ENCODE data around the gene KLHL6. TPM values are rescaled to one million over a fixed set of nuclear protein-coding genes. Genes with fewer than 3 reads are reported as not detected.
A peak's percentile ranks its signal among the peaks of the same experiment; 100 is the strongest.

Gene KLHL6
- total and polyA plus RNA-seq, 2 of the 8 experiments (the other 6 are each of a cell fraction or from before 2014, with no cell fraction given) = 0.05 TPM; not detected in 1

GRCh38 chr3:183493296-183494045 is 62.0 kb downstream of the KLHL6 start:
- Histone ChIP-seq H2BK12ac (ENCODE audit: low read depth, low read length) (no peak overlapping the region), H3K23me2 (ENCODE audit: low read depth, low read length) (no peaks in the 10 kb centered on the region), H2BK5ac (ENCODE audit: low read depth, low read length) (no peak overlapping the region), H3K4ac (replicated peaks; ENCODE audit: insufficient read length, low read depth, low read length) (no peak overlapping the region), H3K4me1 (replicated peaks in 1 of 4; ENCODE audit: control insufficient read depth in 3 of 4, insufficient read depth in 4 of 4, low read length in 3 of 4) (peaks cover 0 to 4% (median 1%) of the 10 kb centered on the region in 4 experiments; a peak in 5 of 7 replicates), H3K79me2 (ENCODE audit: control insufficient read depth in 1 of 2, insufficient read depth in 2 of 2, low read length in 2 of 2) (no peaks in the 10 kb centered on the region), H3K9me3 (ENCODE audit: insufficient read depth in 2 of 2, low read depth in 1 of 2, low read length in 1 of 2) (no peaks in the 10 kb centered on the region), H2BK15ac (ENCODE audit: low read length) (0 out of 2 replicates have a peak overlapping the region, but pooled peaks have one; percentile 55), H2AFZ (ENCODE audit: low read length) (no peak overlapping the region), H4K8ac (ENCODE audit: extremely low read depth, insufficient read depth, low read length) (no peak overlapping the region), H3K36me3 (ENCODE audit: control insufficient read depth in 2 of 4, insufficient read depth in 4 of 4, low read length in 3 of 4) (no peaks in the 10 kb centered on the region), H4K20me1 (replicated peaks in 1 of 2; ENCODE audit: control insufficient read depth in 1 of 2, insufficient read depth in 2 of 2, low read length in 2 of 2) (no peaks in the 10 kb centered on the region), H3K27me3 (replicated peaks in 1 of 4; ENCODE audit: control insufficient read depth in 3 of 4, extremely low read depth in 1 of 4, insufficient read depth in 3 of 4, low read length in 3 of 4) (no peaks in the 10 kb centered on the region; a peak in 1 of 7 replicates), H2AK5ac (ENCODE audit: low read depth, low read length) (no peak overlapping the region), H3K23ac (ENCODE audit: insufficient read length) (no peak overlapping the region), H3K79me1 (ENCODE audit: low read depth, low read length) (no peaks in the 10 kb centered on the region), H3K56ac (replicated peaks; ENCODE audit: insufficient read length, low read depth, low read length) (no peak overlapping the region), H3K18ac (ENCODE audit: extremely low read depth, low read length) (no peak overlapping the region), H3K9ac (replicated peaks in 1 of 4; ENCODE audit: extremely low read depth in 1 of 4, low read depth in 3 of 4, low read length in 3 of 4) (no peak overlapping the region), H3K27ac (ENCODE audit: low read depth, low read length) (no peak overlapping the region), H4K91ac (replicated peaks; ENCODE audit: insufficient read length, low read length) (no peak overlapping the region), H3K4me3 (ENCODE audit: extremely low read depth in 1 of 4, insufficient read depth in 2 of 4, low read depth in 3 of 4, low read length in 4 of 4) (no peak overlapping the region), H4K5ac (ENCODE audit: insufficient read length, low read depth, low read length) (no peak overlapping the region), H2BK20ac (ENCODE audit: low read length) (no peak overlapping the region), H3K14ac (ENCODE audit: insufficient read length) (no peak overlapping the region), H3K4me2 (ENCODE audit: insufficient read depth in 1 of 2, low read depth in 2 of 2, low read length in 2 of 2) (no peak overlapping the region), H2BK120ac (replicated peaks; ENCODE audit: low read depth, low read length) (no peak overlapping the region)
- DNase-seq (ENCODE audit: low read depth in 1 of 2, low spot score in 2 of 2) (peak in 1 of 2 experiments; percentile 26), FAIRE-seq (no peak)
- no peak for TF ChIP-seq RBBP5 (IDR thresholded peaks at IDR 0.05; ENCODE audit: borderline replicate concordance, low read depth, low read length)
- no peak for TF ChIP-seq ATF3 (IDR thresholded peaks at IDR 0.05; ENCODE audit: insufficient read depth, low read depth, low read length)
- no peak for TF ChIP-seq KDM1A (IDR thresholded peaks at IDR 0.05; ENCODE audit: borderline replicate concordance, low read length)
- TF ChIP-seq TBP (IDR thresholded peaks at IDR 0.05; ENCODE audit: low read depth, low read length) = no peak
- TF ChIP-seq CHD1 (IDR thresholded peaks at IDR 0.05; ENCODE audit: low read depth, low read length) = no peak
- TF ChIP-seq CTCF (IDR thresholded peaks at IDR 0.05; ENCODE audit: control extremely low read depth in 1 of 3, insufficient read depth in 1 of 3, low read depth in 1 of 3, low read length in 3 of 3) = no peak
- no peak for TF ChIP-seq POLR2AphosphoS5 (IDR thresholded peaks at IDR 0.05; ENCODE audit: low read depth, low read length)
- no peak for TF ChIP-seq GABPA (IDR thresholded peaks at IDR 0.05; ENCODE audit: borderline replicate concordance, insufficient read depth, low read length)
- POLR2A ChIA-PET (ENCODE audit: partially characterized antibody) = no interaction called here
- CTCF ChIA-PET (ENCODE audit: partially characterized antibody) = interaction anchor here (0.6 to 2.2 kb wide), 11 partner anchors 10 to 1259 kb away, joined by 3 to 11 read pairs (median 3); no protein-coding TSS in a partner anchor
- 80% methylated on average over 4 of the region's 4 CpGs; no CpG with 5 or more reads in 1 of the 2 experiments for WGBS, 2 experiments (ENCODE audit: extremely low coverage in 1 of 2, insufficient coverage in 1 of 2, insufficient read length in 1 of 2, insufficient replicate concordance in 2 of 2, low coverage in 1 of 2, low lambda C conversion rate in 2 of 2, missing lambda C conversion rate in 1 of 2)
